Natural killer cell (primary cell): ENCODE measurements around the gene C2orf78. TPM values are rescaled to one million over a fixed set of nuclear protein-coding genes. Genes with fewer than 3 reads are reported as not detected.

Experiments
- ATAC-seq, 3 donors: fragments of 150-1000 bp in 2 of 3; fragments of 200-7000 bp in 1 of 3; cut with Tn5 transposase; 1 replicate in 1 of 3; 2 replicates in 2 of 3; pipeline ENCODE4 v1.10.0; 2021; ENCODE audit warnings: mild to moderate bottlenecking in 2 of 3, moderate library complexity in 2 of 3
- DNase-seq, 2 donors: peaks; one replicate each; pipeline versions ENCODE4 v3.0.0 to v3.0.0-alpha.2; 2013 to 2021; ENCODE audit warnings: mixed read lengths in 1 of 2
- H3K27ac ChIP-seq: one replicate; pipeline ENCODE4 v1.5.1; 2013; ENCODE audit warnings: mild to moderate bottlenecking, low read length
- H3K27me3 ChIP-seq: one replicate; pipeline ENCODE4 v1.6.1; 2013; ENCODE audit warnings: low read length; ENCODE audit not compliant: control insufficient read depth, insufficient read depth
- H3K36me3 ChIP-seq: one replicate; pipeline ENCODE4 v1.6.1; 2013; ENCODE audit warnings: low read length; ENCODE audit not compliant: control insufficient read depth, insufficient read depth
- H3K4me1 ChIP-seq: one replicate; pipeline ENCODE4 v1.6.1; 2013; ENCODE audit warnings: low read length; ENCODE audit not compliant: control insufficient read depth, insufficient read depth
- H3K4me3 ChIP-seq: one replicate; pipeline ENCODE4 v1.5.1; 2013; ENCODE audit warnings: low read length
- H3K9me3 ChIP-seq: one replicate; pipeline ENCODE4 v1.6.1; 2013; ENCODE audit warnings: low read length; ENCODE audit not compliant: control insufficient read depth, insufficient read depth
- H3K27ac Mint-ChIP-seq, 2 donors: one replicate each; pipeline ENCODE4 v1.8.0; 2022; ENCODE audit warnings: mild to moderate bottlenecking in 2 of 2, mixed read lengths in 2 of 2, moderate library complexity in 1 of 2
- H3K27me3 Mint-ChIP-seq, 2 donors: one replicate each; pipeline ENCODE4 v1.8.0; 2022; ENCODE audit warnings: low read depth in 2 of 2, mixed read lengths in 2 of 2
- H3K36me3 Mint-ChIP-seq: one replicate; pipeline ENCODE4 v1.8.0; 2022; ENCODE audit warnings: mixed read lengths
- H3K4me1 Mint-ChIP-seq, 2 donors: one replicate each; pipeline ENCODE4 v1.8.0; 2022; ENCODE audit warnings: mixed read lengths in 2 of 2
- H3K4me3 Mint-ChIP-seq: one replicate; pipeline ENCODE4 v1.8.0; 2022; ENCODE audit warnings: mild to moderate bottlenecking, moderate library complexity, mixed read lengths
- H3K9me3 Mint-ChIP-seq, 2 donors: one replicate each; pipeline ENCODE4 v1.8.0; 2022; ENCODE audit warnings: mixed read lengths in 2 of 2
- CTCF ChIP-seq: fragments of 200-600 bp; IDR thresholded peaks from one replicate; pipeline ENCODE4 v1.8.0; 2022; ENCODE audit warnings: antibody characterized with exemption
- WGBS: methylation state at CpG from one replicate; pipeline ENCODE4 v1.1.7; 2013; ENCODE audit warnings: missing lambda C conversion rate; ENCODE audit not compliant: insufficient coverage; 5-methylcytosine and 5-hydroxymethylcytosine counted together
- intact Hi-C: fragments of 100-400 bp; cut with micrococcal nuclease; formaldehyde crosslinking; loops from one replicate; pipeline ENCODE4 v1.14.2; 2022
- total RNA-seq, 4 donors: library from RNA; stranded (reverse); fragments of 120-200 nt in 1 of 4; gene quantifications; one replicate each; pipeline versions ENCODE4 v1.2.3 to v1.2.4, GENCODE V29; 2013 to 2022

The C2orf78 gene
- total RNA-seq, 3 donors from 2014 or later (not counting 1 experiment from before 2014, with no cell fraction given) = not detected

GRCh38 chr2:73841912-73842738, 58.1 kb downstream of the C2orf78 start:
- TF ChIP-seq CTCF = no peak
- Histone ChIP-seq H3K27ac (no peak overlapping the region), H3K27me3 (no peaks in the 10 kb centered on the region), H3K36me3 (peaks cover 28% of the 10 kb centered on the region), H3K9me3 (no peaks in the 10 kb centered on the region), H3K4me1 (no peaks in the 10 kb centered on the region), H3K4me3 (no peak overlapping the region)
- ATAC-seq = no peak
- Mint-ChIP-seq H3K36me3 (peaks cover 17% of the 10 kb centered on the region), H3K27me3 (no peaks in the 10 kb centered on the region), H3K4me3 (no peak overlapping the region), H3K27ac (peak overlapping the region; percentile 51 to 56), H3K4me1 (peaks cover 19 to 36% of the 10 kb centered on the region in 2 donors), H3K9me3 (no peaks in the 10 kb centered on the region)
- DNase-seq = no peak
- WGBS = 66% methylated on average over 5 of the region's 5 CpGs
- intact Hi-C loops = no loop called here

GRCh38 chr2:73842739-73843019, 58.7 kb downstream of the C2orf78 start:
- peaks cover 22% of the 10 kb centered on the region for H3K36me3 Mint-ChIP-seq
- Histone ChIP-seq H3K4me3 (no peak overlapping the region), H3K4me1 (no peaks in the 10 kb centered on the region), H3K27me3 (no peaks in the 10 kb centered on the region), H3K27ac (no peak overlapping the region), H3K36me3 (peaks cover 33% of the 10 kb centered on the region), H3K9me3 (no peaks in the 10 kb centered on the region)
- no peak overlapping the region for H3K27ac Mint-ChIP-seq
- no peak for TF ChIP-seq CTCF
- no peak for ATAC-seq
- intact Hi-C loops = no loop called here
- H3K9me3 Mint-ChIP-seq = no peaks in the 10 kb centered on the region
- 100% methylated on average over 1 of the region's 1 CpG for WGBS
- peaks cover 19 to 34% of the 10 kb centered on the region in 2 donors for H3K4me1 Mint-ChIP-seq
- no peak overlapping the region for H3K4me3 Mint-ChIP-seq
- DNase-seq = no peak
- no peaks in the 10 kb centered on the region for H3K27me3 Mint-ChIP-seq

GRCh38 chr2:73844087-73844486, 60.1 kb downstream of the C2orf78 start:
- 22% methylated on average over 2 of the region's 2 CpGs for WGBS
- DNase-seq = no peak

More at GRCh38 chr2:73844087-73844486, 60.1 kb downstream of the C2orf78 start:
- Histone ChIP-seq H3K4me3 (no peak overlapping the region), H3K4me1 (no peaks in the 10 kb centered on the region), H3K27me3 (no peaks in the 10 kb centered on the region), H3K27ac (no peak overlapping the region), H3K9me3 (no peaks in the 10 kb centered on the region), H3K36me3 (peaks cover 44% of the 10 kb centered on the region)
- H3K4me1 Mint-ChIP-seq = peaks cover 19 to 21% of the 10 kb centered on the region in 2 donors
- H3K27me3 Mint-ChIP-seq = no peaks in the 10 kb centered on the region
- H3K4me3 Mint-ChIP-seq = no peak overlapping the region
- no peak for ATAC-seq
- H3K27ac Mint-ChIP-seq = no peak overlapping the region
- H3K9me3 Mint-ChIP-seq = no peaks in the 10 kb centered on the region
- intact Hi-C loops = no loop called here
- peaks cover 22% of the 10 kb centered on the region for H3K36me3 Mint-ChIP-seq
- no peak for TF ChIP-seq CTCF
